Endothelial cell of umbilical vein (primary cell): Measurements from ENCODE around the gene ZBTB40.

Source experiments
- CTCF ChIP-seq, 2 donors: IDR thresholded peaks; 1 replicate in 1 of 2; 2 replicates in 1 of 2; pipeline ENCODE4 v1.5.1; 2011; ENCODE audit warnings: low read length in 2 of 2, mild to moderate bottlenecking in 2 of 2, moderate library complexity in 2 of 2, control low read depth in 1 of 2, inconsistent platforms in 1 of 2, low read depth in 1 of 2; ENCODE audit not compliant: insufficient read depth in 1 of 2; ENCODE audit errors: extremely low read depth in 1 of 2
- GATA2 ChIP-seq: IDR thresholded peaks from 2 replicates; pipeline ENCODE4 v1.7.0; 2011; ENCODE audit warnings: low read depth, mild to moderate bottlenecking, moderate library complexity, mixed read lengths, low read length; ENCODE audit not compliant: insufficient read length, insufficient read depth
- MAX ChIP-seq: IDR thresholded peaks from 2 replicates; pipeline ENCODE4 v1.6.1; 2011; ENCODE audit not compliant: insufficient read depth, insufficient read length
- POLR2A ChIP-seq: IDR thresholded peaks from 2 replicates; pipeline ENCODE4 v1.6.1; 2012; ENCODE audit warnings: low read depth, mild to moderate bottlenecking, control low read depth, low read length
- POLR2AphosphoS5 ChIP-seq: IDR thresholded peaks from 2 replicates; pipeline ENCODE4 v1.6.1; 2012; ENCODE audit warnings: low read depth, mild to moderate bottlenecking, control low read depth, low read length, moderate library complexity; ENCODE audit not compliant: insufficient read depth

GRCh38 chr1:22418933-22419382 is 32.7 kb upstream of the ZBTB40 start:
- TF ChIP-seq CTCF (IDR thresholded peaks at IDR 0.05; ENCODE audit: extremely low read depth in 1 of 2, insufficient read depth in 1 of 2, low read depth in 1 of 2, low read length in 2 of 2) (no peak), POLR2A (no peak), GATA2 (no peak), MAX (no peak), POLR2AphosphoS5 (no peak)
